ENCODE data around the gene SLK. TPM values are rescaled to one million over a fixed set of nuclear protein-coding genes. Genes with fewer than 3 reads are reported as not detected.

SLK gene
- total and polyA plus RNA-seq, 10 of the 15 experiments (the other 5 are each of a cell fraction or from before 2014, with no cell fraction given) = 2.5 to 24.2 (median 11.1) TPM

DNA sequence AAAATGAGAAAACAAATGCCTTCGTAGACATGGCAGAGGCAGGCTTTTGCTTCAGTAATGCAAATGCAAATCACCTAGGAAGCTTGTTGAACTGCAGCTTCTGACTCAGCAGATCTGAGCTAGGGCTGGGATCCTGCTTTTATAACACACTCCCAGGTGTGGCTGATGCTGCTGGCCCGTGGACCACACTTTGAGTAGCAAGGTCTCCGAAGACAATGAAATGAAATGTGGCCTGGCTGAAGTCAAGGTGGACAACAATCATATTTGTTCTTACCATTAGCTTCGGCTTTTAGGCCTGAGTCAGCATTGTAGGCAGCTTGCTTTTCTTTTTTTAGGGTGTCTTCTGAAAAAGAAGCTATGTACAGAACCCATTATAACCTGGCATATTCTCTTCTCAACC, 92.4 kb downstream of the SLK start (continued):
- TF ChIP-seq SMC3 (IDR thresholded peaks at IDR 0.05; ENCODE audit: borderline replicate concordance, low read length) (no peak), GABPA (IDR thresholded peaks at IDR 0.05; ENCODE audit: low read depth) (no peak), SIX5 (IDR thresholded peaks at IDR 0.05; ENCODE audit: low read depth, low read length, severe bottlenecking) (no peak), CTCF (IDR thresholded peaks at IDR 0.05 in 2 of 3, conservative IDR thresholded peaks at IDR 0.05 in 1 of 3; ENCODE audit: control insufficient read depth in 2 of 3, extremely low read depth in 1 of 3, insufficient read depth in 1 of 3, low read depth in 3 of 3, low read length in 3 of 3) (no peak), HCFC1 (IDR thresholded peaks at IDR 0.05; ENCODE audit: low read length) (no peak), SUZ12 (IDR thresholded peaks at IDR 0.05; ENCODE audit: unreplicated experiment) (no peak)

- Histone ChIP-seq H3K36me3 (ENCODE audit: control insufficient read depth in 2 of 2, insufficient read depth in 2 of 2, low read length in 1 of 2) (no peaks in the 10 kb centered on the region), H3K9ac (ENCODE audit: control insufficient read depth, insufficient read depth, low read length) (no peak overlapping the region), H3K9me3 (replicated peaks; ENCODE audit: control insufficient read depth, insufficient read depth, low read length) (no peaks in the 10 kb centered on the region), H3K27ac (ENCODE audit: control insufficient read depth, insufficient read depth) (no peak overlapping the region), H2AFZ (ENCODE audit: control insufficient read depth, low read depth, low read length) (no peak overlapping the region), H3K4me2 (ENCODE audit: control insufficient read depth, insufficient read depth) (no peak overlapping the region), H3K79me2 (ENCODE audit: control insufficient read depth, insufficient read depth, low read length) (no peaks in the 10 kb centered on the region), H3K4me1 (ENCODE audit: control insufficient read depth, insufficient read depth, low read length) (no peaks in the 10 kb centered on the region), H4K20me1 (ENCODE audit: control insufficient read depth, insufficient read depth) (no peaks in the 10 kb centered on the region), H3K27me3 (replicated peaks in 1 of 2; ENCODE audit: control insufficient read depth in 2 of 2, insufficient read depth in 2 of 2, low read length in 1 of 2) (no peaks in the 10 kb centered on the region; a peak in 1 of 4 replicates), H3K4me3 (no peak overlapping the region)
- ATAC-seq (no peak), FAIRE-seq (no peak), DNase-seq (ENCODE audit: low read depth, low spot score) (no peak)
- ChIA-PET CTCF (interaction anchor here (1.1 kb wide), 1 partner anchor 19 kb away, joined by 4 read pairs; no protein-coding TSS in a partner anchor), POLR2A (no interaction called here), RAD21 (ENCODE audit: unreplicated experiment) (no interaction called here), SMC1A (ENCODE audit: uncharacterized antibody, unreplicated experiment) (no interaction called here)
- 66% methylated on average over 5 of the region's 6 CpGs for WGBS (ENCODE audit: insufficient coverage, insufficient replicate concordance, low lambda C conversion rate, missing lambda C conversion rate)
- no TSS peak for BruUV-seq (replicated peaks)
- in situ Hi-C loops (cut with MboI) (no loop called here), intact Hi-C loops (cut with micrococcal nuclease; ENCODE audit: unreplicated experiment) (no loop called here)
- no peak for TF ChIP-seq BCLAF1 (IDR thresholded peaks at IDR 0.05)
- no peak for TF ChIP-seq SMAD1 (IDR thresholded peaks at IDR 0.05; ENCODE audit: low read depth, partially characterized antibody)
- TF ChIP-seq NFIC (IDR thresholded peaks at IDR 0.05; ENCODE audit: low read depth, low read length) = no peak
Measured at GRCh38 chr10:104061196-104061595, 94.3 kb downstream of the SLK start.

Data from GM12878 (cell line).